Mesenchymal stem cell (in vitro differentiated cells and primary cell): ENCODE measurements around the gene PLEKHH1.

ENCODE experiments used
- DNase-seq: peaks from one replicate; pipeline ENCODE4 v3.0.0-alpha.2; 2013
- H2AFZ ChIP-seq: one replicate; pipeline ENCODE4 v1.6.1; 2013; ENCODE audit warnings: low read depth, mild to moderate bottlenecking, control low read depth, inconsistent platforms, low read length, moderate library complexity
- H2AK5ac ChIP-seq: 2 replicates; pipeline ENCODE4 v1.6.1; 2013; ENCODE audit warnings: low read length, moderate library complexity, mild to moderate bottlenecking, inconsistent platforms; ENCODE audit not compliant: severe bottlenecking
- H2BK120ac ChIP-seq: one replicate; pipeline ENCODE4 v1.6.1; 2013; ENCODE audit warnings: low read depth, mild to moderate bottlenecking, inconsistent platforms, low read length, moderate library complexity
- H2BK12ac ChIP-seq, 2 experiments: one replicate each; pipeline ENCODE4 v1.6.1; 2013; ENCODE audit warnings: inconsistent platforms in 2 of 2, low read length in 2 of 2, mild to moderate bottlenecking in 2 of 2, moderate library complexity in 2 of 2, control low read depth in 1 of 2
- H2BK15ac ChIP-seq: one replicate; pipeline ENCODE4 v1.6.1; 2013; ENCODE audit warnings: mild to moderate bottlenecking, low read depth, inconsistent platforms; ENCODE audit not compliant: poor library complexity, severe bottlenecking
- H2BK5ac ChIP-seq: 2 replicates; pipeline ENCODE4 v1.6.1; 2013; ENCODE audit warnings: low read depth, mild to moderate bottlenecking, low read length, control low read depth, inconsistent platforms; ENCODE audit not compliant: poor library complexity, severe bottlenecking
- H3K14ac ChIP-seq, 2 experiments: one replicate each; pipeline ENCODE4 v1.6.1; 2013; ENCODE audit warnings: inconsistent platforms in 2 of 2, low read length in 2 of 2, control low read depth in 1 of 2, mild to moderate bottlenecking in 1 of 2, moderate library complexity in 1 of 2
- H3K18ac ChIP-seq, 2 experiments: one replicate each; pipeline ENCODE4 v1.6.1; 2013; ENCODE audit warnings: inconsistent platforms in 2 of 2, low read length in 2 of 2, control low read depth in 1 of 2, low read depth in 1 of 2, mild to moderate bottlenecking in 1 of 2
- H3K23ac ChIP-seq, 2 experiments: one replicate each; pipeline ENCODE4 v1.6.1; 2013; ENCODE audit warnings: inconsistent platforms in 2 of 2, low read length in 2 of 2, mild to moderate bottlenecking in 2 of 2, moderate library complexity in 2 of 2, control low read depth in 1 of 2
- H3K27ac ChIP-seq: 2 replicates; pipeline ENCODE4 v1.5.1; 2013; ENCODE audit warnings: mild to moderate bottlenecking, moderate library complexity, low read length, control low read depth, inconsistent platforms; ENCODE audit not compliant: poor library complexity, severe bottlenecking
- H3K27me3 ChIP-seq, 2 experiments: 2 replicates each; pipeline versions ENCODE4 v1.6.1 to v1.7.0; 2013; ENCODE audit warnings: low read length in 2 of 2, mild to moderate bottlenecking in 2 of 2, moderate library complexity in 2 of 2, control low read depth in 1 of 2, inconsistent platforms in 1 of 2; ENCODE audit not compliant: control insufficient read depth in 1 of 2, insufficient read depth in 1 of 2
- H3K36me3 ChIP-seq, 2 experiments: 2 replicates each; pipeline versions ENCODE4 v1.6.1 to v1.7.0; 2013; ENCODE audit warnings: low read length in 2 of 2, control low read depth in 1 of 2, inconsistent platforms in 1 of 2, low read depth in 1 of 2, mild to moderate bottlenecking in 1 of 2; ENCODE audit not compliant: insufficient read depth in 2 of 2, control insufficient read depth in 1 of 2
- H3K4ac ChIP-seq, 2 experiments: one replicate each; pipeline ENCODE4 v1.6.1; 2013; ENCODE audit warnings: inconsistent platforms in 2 of 2, low read length in 2 of 2, mild to moderate bottlenecking in 2 of 2, moderate library complexity in 2 of 2, control low read depth in 1 of 2, low read depth in 1 of 2
- H3K4me1 ChIP-seq: 2 replicates; pipeline ENCODE4 v1.6.1; 2013; ENCODE audit warnings: low read depth, low read length, control low read depth; ENCODE audit not compliant: control insufficient read depth, insufficient read depth
- H3K4me2 ChIP-seq: 2 replicates; pipeline ENCODE4 v1.6.1; 2013; ENCODE audit warnings: low read length, mild to moderate bottlenecking, inconsistent platforms; ENCODE audit not compliant: poor library complexity, severe bottlenecking
- H3K4me3 ChIP-seq, 2 experiments: 2 replicates each; pipeline versions ENCODE4 v1.5.1 to v1.7.0; 2013; ENCODE audit warnings: low read length in 2 of 2, mild to moderate bottlenecking in 2 of 2, control low read depth in 1 of 2, low read depth in 1 of 2; ENCODE audit not compliant: insufficient read depth in 1 of 2
- H3K79me1 ChIP-seq: replicated peaks from 2 replicates; pipeline ENCODE4 v1.6.1; 2013; ENCODE audit warnings: mild to moderate bottlenecking, control low read depth, low read length, inconsistent platforms; ENCODE audit not compliant: poor library complexity, severe bottlenecking
- H3K9ac ChIP-seq: 2 replicates; pipeline ENCODE4 v1.7.0; 2013; ENCODE audit warnings: mild to moderate bottlenecking, low read length, moderate library complexity
- H3K9me3 ChIP-seq: 2 replicates; pipeline ENCODE4 v1.7.0; 2013; ENCODE audit warnings: mild to moderate bottlenecking, low read length; ENCODE audit not compliant: control insufficient read depth
- H4K8ac ChIP-seq: one replicate; pipeline ENCODE4 v1.6.1; 2013; ENCODE audit warnings: inconsistent platforms, mild to moderate bottlenecking, low read length, moderate library complexity
- H4K91ac ChIP-seq: one replicate; pipeline ENCODE4 v1.6.1; 2013; ENCODE audit warnings: mild to moderate bottlenecking, low read length, inconsistent platforms
- WGBS: methylation state at CpG from one replicate; pipeline ENCODE4 v1.1.7; 2013; ENCODE audit warnings: mixed read lengths; 5-methylcytosine and 5-hydroxymethylcytosine counted together

The PLEKHH1 gene

GRCh38 chr14:67532606-67532997 is 488 bp upstream of the PLEKHH1 start:
- no peak overlapping the region for H2BK15ac ChIP-seq
- peak overlapping the region in 1 of 2 experiments; percentile 63 for H3K18ac ChIP-seq
- H2BK120ac ChIP-seq = no peak overlapping the region
- H3K4me1 ChIP-seq = peaks cover 5% of the 10 kb centered on the region
- H2BK12ac ChIP-seq = no peak overlapping the region
- 23% methylated on average over 23 of the region's 23 CpGs for WGBS
- peaks cover 0 to 27% of the 10 kb centered on the region in 2 experiments for H3K27me3 ChIP-seq
- H3K4me3 ChIP-seq = peak overlapping the region; percentile 84 to 88
- H2AFZ ChIP-seq = peak overlapping the region; percentile 39
- H3K79me1 ChIP-seq = peaks cover 8% of the 10 kb centered on the region
- no peak for DNase-seq
- H3K14ac ChIP-seq = no peak overlapping the region
- H3K36me3 ChIP-seq = no peaks in the 10 kb centered on the region
- H3K4me2 ChIP-seq = peak overlapping the region; percentile 92
- H2AK5ac ChIP-seq = no peak overlapping the region
- H4K91ac ChIP-seq = no peak overlapping the region
- no peaks in the 10 kb centered on the region for H3K9me3 ChIP-seq
- no peak overlapping the region for H3K23ac ChIP-seq
- peak overlapping the region; percentile 57 for H3K27ac ChIP-seq
- H3K9ac ChIP-seq = peak overlapping the region; percentile 83
- H4K8ac ChIP-seq = peak overlapping the region; percentile 66
- H2BK5ac ChIP-seq = peak overlapping the region; percentile 73
- H3K4ac ChIP-seq = peak overlapping the region in 1 of 2 experiments; percentile 72

GRCh38 chr14:67533754-67534085 is 630 bp downstream of the PLEKHH1 start:
- Histone ChIP-seq H3K4me2 (peak overlapping the region; percentile 92), H3K4me1 (peaks cover 5% of the 10 kb centered on the region), H2BK120ac (no peak overlapping the region), H3K9me3 (no peaks in the 10 kb centered on the region), H3K27me3 (peaks cover 0 to 22% of the 10 kb centered on the region in 2 experiments), H2BK12ac (no peak overlapping the region), H2BK5ac (peak overlapping the region; percentile 12), H4K8ac (peak overlapping the region; percentile 23), H3K4ac (no peak overlapping the region), H4K91ac (no peak overlapping the region), H3K36me3 (no peaks in the 10 kb centered on the region), H2BK15ac (no peak overlapping the region), H3K23ac (no peak overlapping the region), H2AFZ (peak overlapping the region; percentile 74), H3K14ac (no peak overlapping the region), H3K4me3 (peak overlapping the region; percentile 84 to 88), H3K9ac (no peak overlapping the region), H2AK5ac (no peak overlapping the region), H3K27ac (no peak overlapping the region), H3K18ac (no peak overlapping the region), H3K79me1 (peaks cover 12% of the 10 kb centered on the region)
- WGBS = 6% methylated on average over 6 of the region's 6 CpGs
- no peak for DNase-seq

GRCh38 chr14:67536087-67536486 is 3.0 kb downstream of the PLEKHH1 start:
- no peak overlapping the region for H3K4me3 ChIP-seq
- no peak for DNase-seq
- no peak overlapping the region for H3K23ac ChIP-seq
- H2AK5ac ChIP-seq = no peak overlapping the region
- no peak overlapping the region for H3K27ac ChIP-seq
- H3K4me2 ChIP-seq = no peak overlapping the region
- 80% methylated on average over 4 of the region's 4 CpGs for WGBS
- H3K9me3 ChIP-seq = no peaks in the 10 kb centered on the region
- H3K4me1 ChIP-seq = peaks cover 5% of the 10 kb centered on the region
- H3K18ac ChIP-seq = no peak overlapping the region
- no peak overlapping the region for H2BK5ac ChIP-seq
- peaks cover 16% of the 10 kb centered on the region for H3K79me1 ChIP-seq
- no peak overlapping the region for H3K14ac ChIP-seq
- no peak overlapping the region for H3K9ac ChIP-seq
- H3K27me3 ChIP-seq = peaks cover 0 to 22% of the 10 kb centered on the region in 2 experiments
- no peak overlapping the region for H2BK15ac ChIP-seq
- H2BK12ac ChIP-seq = no peak overlapping the region
- no peak overlapping the region for H4K8ac ChIP-seq
- H3K36me3 ChIP-seq = no peaks in the 10 kb centered on the region
- H2BK120ac ChIP-seq = no peak overlapping the region
- H4K91ac ChIP-seq = no peak overlapping the region
- no peak overlapping the region for H2AFZ ChIP-seq
- H3K4ac ChIP-seq = no peak overlapping the region

- H3K14ac ChIP-seq = no peak overlapping the region
- H2BK12ac ChIP-seq = no peak overlapping the region
- H3K23ac ChIP-seq = no peak overlapping the region
- no peaks in the 10 kb centered on the region for H3K9me3 ChIP-seq
- H3K18ac ChIP-seq = no peak overlapping the region
- no peak overlapping the region for H3K27ac ChIP-seq
- H2BK120ac ChIP-seq = no peak overlapping the region
- no peak overlapping the region for H2AFZ ChIP-seq
- no peak overlapping the region for H2BK15ac ChIP-seq
- H2AK5ac ChIP-seq = no peak overlapping the region
- H3K4me3 ChIP-seq = no peak overlapping the region
- H3K9ac ChIP-seq = no peak overlapping the region
- H3K4me1 ChIP-seq = peaks cover 4% of the 10 kb centered on the region
- H3K4ac ChIP-seq = no peak overlapping the region
- H2BK5ac ChIP-seq = no peak overlapping the region
- no peak overlapping the region for H4K91ac ChIP-seq
- peaks cover 0 to 32% of the 10 kb centered on the region in 2 experiments for H3K27me3 ChIP-seq
- peaks cover 16% of the 10 kb centered on the region for H3K79me1 ChIP-seq
- no peak overlapping the region for H4K8ac ChIP-seq
- H3K36me3 ChIP-seq = no peaks in the 10 kb centered on the region
- no peak for DNase-seq
- WGBS = 93% methylated on average over 1 of the region's 3 CpGs
- no peak overlapping the region for H3K4me2 ChIP-seq
These were observed 4.6 kb downstream of the PLEKHH1 start for GRCh38 chr14:67537736-67538135.
